HCT116 (cell line): ENCODE measurements around the gene FBXW8. TPM values are rescaled to one million over a fixed set of nuclear protein-coding genes. Genes with fewer than 3 reads are reported as not detected.

Experiments used
- ATAC-seq: fragments of 200-7000 bp; cut with Tn5 transposase; 2 replicates; pipeline ENCODE4 v1.9.1; 2020; ENCODE audit warnings: mild to moderate bottlenecking, moderate library complexity
- BruUV-seq: library from RNA; stranded (reverse); fragments of 400-500 nt; replicated peaks from 2 replicates; lab custom pipeline; 2021; lab: Mats Ljungman, UMichigan
- CTCF ChIA-PET: fragments of 300-600 bp; sonication (Branson Sonifier 250); formaldehyde crosslinking; loops from one replicate; lab custom pipeline; 2021; ENCODE audit warnings: antibody characterized with exemption; lab: Charles Lee
- POLR2A ChIA-PET: fragments of 300-600, 350-600 bp; sonication (Branson Sonifier 250); formaldehyde crosslinking; loops from one replicate; lab custom pipeline; 2021; ENCODE audit warnings: antibody characterized with exemption; lab: Charles Lee
- RAD21 ChIA-PET, 2 experiments: fragments of 300-600 bp; sonication (Branson Sonifier 250); formaldehyde crosslinking; loops; one replicate each; lab custom pipeline; 2023; ENCODE audit warnings: low total read pairs in 2 of 2; ENCODE audit not compliant: uncharacterized antibody in 2 of 2, unreplicated experiment in 2 of 2, low non-redundant PET in 1 of 2; lab: Charles Lee
- DNase-seq: peaks from one replicate; pipeline ENCODE4 v3.0.0-alpha.2; 2010; ENCODE audit warnings: low read depth, low spot score
- H2AFZ ChIP-seq: fragments of 200-600 bp; shearing (Covaris generic), sonication (generic); 2 replicates; pipeline ENCODE4 v1.6.1; 2017; ENCODE audit warnings: low read depth, mixed run types, mixed read lengths, antibody characterized with exemption, low read length; ENCODE audit not compliant: poor library complexity, severe bottlenecking
- H3K27ac ChIP-seq: 2 replicates; pipeline ENCODE4 v1.5.1; 2012; ENCODE audit warnings: low read depth, low read length
- H3K27me3 ChIP-seq: fragments of 200-600 bp; sonication (generic); 2 replicates; pipeline ENCODE4 v1.6.1; 2016; ENCODE audit warnings: mixed run types, low read length, mixed read lengths; ENCODE audit not compliant: insufficient read depth
- H3K36me3 ChIP-seq, 2 experiments: fragments of 200-500 bp in 1 of 2; fragments of 200-600 bp in 1 of 2; sonication (Bioruptor generic) in 1 of 2; sonication (generic) in 1 of 2; 2 replicates each; pipeline versions ENCODE4 v1.5.1 to v1.6.1; 2014 to 2016; ENCODE audit warnings: low read length in 2 of 2, inconsistent platforms in 1 of 2, mixed read lengths in 1 of 2, mixed run types in 1 of 2; ENCODE audit not compliant: insufficient read depth in 2 of 2, control insufficient read depth in 1 of 2
- H3K4me1 ChIP-seq, 2 experiments: fragments of 200-600 bp in 1 of 2; sonication (generic) in 1 of 2; 2 replicates each; pipeline versions ENCODE4 v1.5.1 to v1.6.1; 2012 to 2017; ENCODE audit warnings: low read length in 2 of 2, inconsistent platforms in 1 of 2, mild to moderate bottlenecking in 1 of 2, mixed read lengths in 1 of 2, mixed run types in 1 of 2, moderate library complexity in 1 of 2; ENCODE audit not compliant: insufficient read depth in 2 of 2, control insufficient read depth in 1 of 2
- H3K4me2 ChIP-seq: fragments of 200-600 bp; sonication (generic); 2 replicates; pipeline ENCODE4 v1.6.1; 2017; ENCODE audit warnings: mixed run types, low read length, mixed read lengths
- H3K4me3 ChIP-seq, 2 experiments: fragments of 200-600 bp in 1 of 2; sonication (generic) in 1 of 2; replicated peaks in 1 of 2; 2 replicates each; pipeline ENCODE4 v1.5.1; 2011 to 2016; ENCODE audit warnings: low read length in 2 of 2, control low read depth in 1 of 2, low read depth in 1 of 2, mild to moderate bottlenecking in 1 of 2, mixed read lengths in 1 of 2, mixed run types in 1 of 2
- H3K79me2 ChIP-seq: fragments of 200-600 bp; sonication (generic); 2 replicates; pipeline ENCODE4 v1.6.1; 2017; ENCODE audit warnings: mild to moderate bottlenecking, mixed run types, low read length, moderate library complexity, mixed read lengths; ENCODE audit not compliant: insufficient read depth
- H3K9ac ChIP-seq: fragments of 200-600 bp; sonication (generic); 2 replicates; pipeline ENCODE4 v1.6.1; 2016; ENCODE audit warnings: low read length, mixed read lengths
- H3K9me2 ChIP-seq: fragments of 200-600 bp; sonication (generic), shearing (Covaris generic); 2 replicates; pipeline ENCODE4 v1.6.1; 2017; ENCODE audit warnings: mixed run types, mild to moderate bottlenecking, moderate library complexity; ENCODE audit not compliant: insufficient read depth
- H3K9me3 ChIP-seq, 2 experiments: fragments of 200-500 bp in 1 of 2; fragments of 200-600 bp in 1 of 2; sonication (Bioruptor generic) in 1 of 2; sonication (generic) in 1 of 2; 2 replicates each; pipeline ENCODE4 v1.6.1; 2014 to 2017; ENCODE audit warnings: low read length in 2 of 2, mixed read lengths in 2 of 2, inconsistent platforms in 1 of 2, low read depth in 1 of 2, mild to moderate bottlenecking in 1 of 2, mixed run types in 1 of 2, moderate library complexity in 1 of 2; ENCODE audit not compliant: control insufficient read depth in 1 of 2, insufficient read depth in 1 of 2
- H4K20me1 ChIP-seq: fragments of 200-600 bp; sonication (generic), shearing (Covaris generic); 2 replicates; pipeline ENCODE4 v1.6.1; 2017; ENCODE audit warnings: mixed run types, mild to moderate bottlenecking, moderate library complexity; ENCODE audit not compliant: insufficient read depth
- CBX3 ChIP-seq: IDR thresholded peaks from 2 replicates; pipeline ENCODE4 v1.6.1; 2012; ENCODE audit warnings: low read depth
- ELF1 ChIP-seq: IDR thresholded peaks from 2 replicates; pipeline ENCODE4 v1.6.1; 2012; ENCODE audit warnings: low read depth, borderline replicate concordance
- EZH2 ChIP-seq: fragments of 200-600 bp; sonication (generic); IDR thresholded peaks from 2 replicates; pipeline ENCODE4 v1.6.1; 2017; ENCODE audit warnings: antibody characterized with exemption, mixed run types
- JUND ChIP-seq: IDR thresholded peaks from 2 replicates; pipeline ENCODE4 v1.6.1; 2012
- SIN3A ChIP-seq: IDR thresholded peaks from 2 replicates; pipeline ENCODE4 v1.6.1; 2012; ENCODE audit warnings: low read depth
- SP1 ChIP-seq: IDR thresholded peaks from 2 replicates; pipeline ENCODE4 v1.6.1; 2012; ENCODE audit warnings: low read depth
- SRF ChIP-seq: IDR thresholded peaks from 2 replicates; pipeline ENCODE4 v1.6.1; 2012; ENCODE audit warnings: low read depth
- TCF7L2 ChIP-seq: IDR thresholded peaks from 2 replicates; pipeline ENCODE4 v1.7.0; 2011; ENCODE audit warnings: borderline replicate concordance, inconsistent platforms; ENCODE audit not compliant: insufficient read depth, insufficient read length; ENCODE audit errors: extremely low read depth
- YY1 ChIP-seq: IDR thresholded peaks from 2 replicates; pipeline ENCODE4 v1.6.1; 2011; ENCODE audit warnings: low read length, low read depth, moderate library complexity, mild to moderate bottlenecking; ENCODE audit not compliant: insufficient replicate concordance; ENCODE audit errors: extremely low read depth
- ZFX ChIP-seq: fragments of 450-650 bp; IDR thresholded peaks from 2 replicates; pipeline ENCODE4 v1.6.1; 2017
- ZNF274 ChIP-seq: fragments of 200-500 bp; sonication (Bioruptor generic); IDR thresholded peaks from 2 replicates; pipeline ENCODE4 v1.6.1; 2014; ENCODE audit warnings: mild to moderate bottlenecking, low read depth, low read length, inconsistent platforms
- intact Hi-C: fragments of 100-400 bp; cut with micrococcal nuclease; formaldehyde crosslinking; loops from 2 replicates; pipeline ENCODE4 v1.10.0; 2022
- total RNA-seq: library from RNA; stranded (reverse); gene quantifications from one replicate; pipeline ENCODE4 v1.2.1, GENCODE V29; 2021; ENCODE audit not compliant: unreplicated experiment
- TF ChIP-seq, protein P1 (sequence below): IDR thresholded peaks from 2 replicates; pipeline ENCODE4 v1.6.1; 2011; ENCODE audit warnings: mild to moderate bottlenecking, low read length, moderate library complexity; ENCODE audit not compliant: insufficient replicate concordance; ENCODE audit errors: extremely low read depth
- TF ChIP-seq, protein P2 (sequence below): IDR thresholded peaks from 2 replicates; pipeline ENCODE4 v1.6.1; 2012

Gene FBXW8
- total RNA-seq, 1 experiment from 2014 or later, result 14.6 TPM

DNA sequence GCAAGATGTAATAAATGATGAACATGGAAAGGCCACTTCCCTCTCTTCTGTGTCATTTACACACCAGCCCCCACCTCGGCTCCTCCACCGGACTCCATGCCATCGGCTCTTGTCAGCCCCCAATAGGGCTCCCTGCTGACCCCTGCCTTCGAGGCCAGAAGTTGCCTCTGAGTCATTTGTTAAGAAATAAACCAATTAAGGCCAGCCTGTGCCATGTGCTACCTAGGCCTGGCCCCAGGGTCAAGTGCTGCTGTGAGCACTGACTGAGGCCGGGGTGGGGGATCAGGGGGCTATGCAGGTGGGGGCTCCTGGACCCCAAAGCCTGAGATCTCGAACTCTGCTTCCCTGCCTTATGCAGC, 135.2 kb downstream of the FBXW8 start:
- H3K27ac ChIP-seq, result no peak overlapping the region
- ATAC-seq (no peak), DNase-seq (no peak)
- peaks cover 10 to 21% of the 10 kb centered on the region in 2 experiments; a peak in 3 of 4 replicates for H3K4me1 ChIP-seq
- CTCF ChIA-PET, result interaction anchor here (0.6 kb wide), 1 partner anchor 182 kb away, joined by 3 read pairs; no protein-coding TSS in a partner anchor
- no peaks in the 10 kb centered on the region for H4K20me1 ChIP-seq
- H3K4me3 ChIP-seq, result no peak overlapping the region
- BruUV-seq, result no TSS peak
- intact Hi-C loops, result no loop called here
- no peaks in the 10 kb centered on the region for H3K27me3 ChIP-seq
- RAD21 ChIA-PET, result no interaction called here
- no peak overlapping the region for H3K4me2 ChIP-seq
- POLR2A ChIA-PET, result no interaction called here
- no peaks in the 10 kb centered on the region for H3K79me2 ChIP-seq
- no peaks in the 10 kb centered on the region for H3K36me3 ChIP-seq
- H3K9me3 ChIP-seq, result no peaks in the 10 kb centered on the region
- H3K9me2 ChIP-seq, result no peaks in the 10 kb centered on the region
- H3K9ac ChIP-seq, result no peak overlapping the region
- TF ChIP-seq YY1 (no peak), SIN3A (no peak), CBX3 (no peak), ZNF274 (no peak), SRF (no peak), SP1 (no peak), ELF1 (no peak), TCF7L2 (no peak), JUND (no peak), EZH2 (no peak), ZFX (no peak)
- TF ChIP-seq, protein P1, sequence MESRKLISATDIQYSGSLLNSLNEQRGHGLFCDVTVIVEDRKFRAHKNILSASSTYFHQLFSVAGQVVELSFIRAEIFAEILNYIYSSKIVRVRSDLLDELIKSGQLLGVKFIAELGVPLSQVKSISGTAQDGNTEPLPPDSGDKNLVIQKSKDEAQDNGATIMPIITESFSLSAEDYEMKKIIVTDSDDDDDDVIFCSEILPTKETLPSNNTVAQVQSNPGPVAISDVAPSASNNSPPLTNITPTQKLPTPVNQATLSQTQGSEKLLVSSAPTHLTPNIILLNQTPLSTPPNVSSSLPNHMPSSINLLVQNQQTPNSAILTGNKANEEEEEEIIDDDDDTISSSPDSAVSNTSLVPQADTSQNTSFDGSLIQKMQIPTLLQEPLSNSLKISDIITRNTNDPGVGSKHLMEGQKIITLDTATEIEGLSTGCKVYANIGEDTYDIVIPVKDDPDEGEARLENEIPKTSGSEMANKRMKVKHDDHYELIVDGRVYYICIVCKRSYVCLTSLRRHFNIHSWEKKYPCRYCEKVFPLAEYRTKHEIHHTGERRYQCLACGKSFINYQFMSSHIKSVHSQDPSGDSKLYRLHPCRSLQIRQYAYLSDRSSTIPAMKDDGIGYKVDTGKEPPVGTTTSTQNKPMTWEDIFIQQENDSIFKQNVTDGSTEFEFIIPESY, result no peak
- TF ChIP-seq, protein P2, sequence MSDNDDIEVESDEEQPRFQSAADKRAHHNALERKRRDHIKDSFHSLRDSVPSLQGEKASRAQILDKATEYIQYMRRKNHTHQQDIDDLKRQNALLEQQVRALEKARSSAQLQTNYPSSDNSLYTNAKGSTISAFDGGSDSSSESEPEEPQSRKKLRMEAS, result no peak
- no peak overlapping the region for H2AFZ ChIP-seq
